IPS DF 4.7 (cell line): ENCODE data around the gene ARL17B.
"Not testable (repeated sequence)": the region's sequence is repeated elsewhere in the genome, so short reads cannot be mapped to it uniquely, and the experiment has no call there.

Experiments
- DNase-seq: peaks from one replicate; pipeline ENCODE4 v3.0.0-alpha.2; 2013; ENCODE audit warnings: low spot score; ENCODE audit errors: extremely low read depth

The ARL17B gene

GRCh38 chr17:46361755-46362154 is at the start of gene ARL17B:
ARL17B (minus strand) TSS chr17:46361766; CDS start chr17:46358397, 3,369 bp downstream.
- DNase-seq = not testable (repeated sequence)

GRCh38 chr17:46409864-46410263 is 48.3 kb upstream of the ARL17B start:
- not testable (repeated sequence) for DNase-seq

DNA sequence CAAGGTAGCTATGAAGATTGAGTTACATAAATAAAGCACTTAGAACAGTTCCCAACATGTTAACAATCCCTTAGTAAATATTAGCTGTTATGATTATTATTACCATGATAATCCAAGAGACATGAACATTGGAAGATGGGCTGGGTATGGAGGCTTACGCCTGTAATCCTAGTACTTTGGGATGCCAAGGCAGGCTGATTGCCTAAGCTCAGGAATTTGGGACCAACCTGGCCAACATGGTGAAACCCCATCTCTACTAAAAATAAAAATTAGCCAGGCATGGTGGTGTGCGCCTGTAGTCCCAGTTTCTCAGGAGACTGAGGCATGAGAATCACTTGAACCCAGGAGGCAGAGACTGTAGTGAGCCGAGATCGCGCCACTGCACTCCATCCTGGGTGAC is 45.6 kb upstream of the ARL17B start:
- not testable (repeated sequence) for DNase-seq

DNA sequence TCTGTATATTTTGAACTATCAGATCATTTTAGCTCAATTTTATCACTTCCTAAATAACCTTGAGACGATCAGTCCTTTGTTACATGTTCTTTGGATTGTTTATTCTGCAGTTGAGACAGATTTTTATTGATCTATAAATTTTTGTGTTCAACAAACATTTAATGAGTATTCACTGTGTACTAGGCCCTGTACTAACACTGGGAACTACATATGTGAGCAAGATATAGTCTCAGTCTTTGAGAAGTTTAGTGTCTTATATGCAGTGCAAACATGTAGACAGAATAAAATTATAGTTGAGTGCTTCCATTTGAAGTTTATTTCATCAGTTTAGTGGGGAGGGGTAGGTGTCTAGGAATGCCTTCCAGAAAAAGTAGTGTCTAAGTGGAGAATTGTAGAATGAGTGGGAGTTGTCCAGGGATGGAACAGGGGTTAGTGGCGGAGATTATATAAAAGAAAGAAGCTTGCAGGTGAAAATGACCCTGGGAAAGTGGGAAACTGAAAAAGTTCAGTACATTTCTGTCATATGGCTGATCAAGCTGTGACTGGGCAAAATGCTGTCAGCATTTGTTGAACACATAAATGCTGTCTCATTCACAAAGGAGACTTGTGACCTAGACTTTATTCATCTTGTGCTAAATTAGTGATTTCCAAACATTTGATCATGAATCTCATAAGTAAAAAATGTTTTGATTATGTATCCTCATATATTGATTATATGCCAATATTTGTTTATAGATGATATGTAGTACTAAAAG is 39.6 kb upstream of the ARL17B start:
- DNase-seq = not testable (repeated sequence)

DNA sequence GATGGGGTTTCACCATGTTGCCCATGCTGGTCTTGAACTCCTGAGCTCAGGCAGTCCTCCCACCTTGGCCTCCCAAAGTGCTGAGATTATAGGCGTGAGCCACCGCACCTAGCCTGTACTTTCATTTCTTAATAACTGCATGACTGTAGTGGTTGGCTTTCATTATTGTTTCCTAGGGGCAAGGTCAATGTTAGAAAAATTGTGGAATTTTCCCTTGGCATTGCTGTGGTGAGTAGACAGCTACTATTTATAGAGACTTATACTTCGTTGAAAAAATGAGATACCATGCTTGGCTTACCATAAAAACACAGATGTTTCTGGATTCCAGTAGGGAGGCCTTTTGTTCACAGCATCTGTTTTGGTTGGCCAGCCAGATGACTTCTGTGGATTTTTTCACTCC is 39.0 kb upstream of the ARL17B start:
- not testable (repeated sequence) for DNase-seq

GRCh38 chr17:46399993-46400392 is 38.4 kb upstream of the ARL17B start:
- not testable (repeated sequence) for DNase-seq

DNA sequence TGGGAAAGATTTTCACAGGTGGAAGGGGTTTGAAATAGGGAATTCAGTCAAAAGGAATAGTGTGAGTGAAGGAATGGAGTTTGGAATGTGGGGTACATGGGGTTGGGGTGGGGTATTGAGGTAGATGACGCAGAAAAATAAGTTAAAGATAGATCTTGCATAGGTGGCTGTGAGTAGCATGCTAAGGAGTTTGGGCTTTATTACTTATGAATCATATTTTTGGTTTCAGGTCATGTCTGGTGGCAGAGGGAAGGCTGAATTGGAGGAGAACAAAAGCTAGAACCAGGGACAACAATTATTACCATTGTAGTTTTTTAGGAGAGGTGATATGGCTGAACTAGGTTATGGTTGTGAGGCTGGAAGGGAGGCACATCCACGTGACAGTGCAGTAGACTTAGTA is 34.7 kb upstream of the ARL17B start:
- DNase-seq = not testable (repeated sequence)

DNA sequence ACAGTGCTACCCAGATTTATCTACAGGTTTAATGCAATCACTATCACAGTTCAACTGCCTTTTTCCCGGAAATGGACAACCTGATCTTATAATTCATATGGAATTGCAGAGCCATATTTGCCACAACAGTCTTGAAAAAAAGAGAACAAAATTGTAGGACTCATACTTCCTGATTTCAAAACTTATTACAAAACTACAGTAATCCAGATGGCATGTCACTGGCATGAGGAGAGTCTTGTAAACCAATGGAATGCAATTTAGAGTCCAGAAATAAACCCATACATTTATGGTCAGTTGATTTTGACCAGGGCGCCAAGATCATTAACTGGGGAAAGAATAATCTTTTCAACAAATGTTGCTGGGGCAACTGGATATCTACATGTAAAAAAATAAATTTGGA is 32.1 kb upstream of the ARL17B start:
- not testable (repeated sequence) for DNase-seq

DNA sequence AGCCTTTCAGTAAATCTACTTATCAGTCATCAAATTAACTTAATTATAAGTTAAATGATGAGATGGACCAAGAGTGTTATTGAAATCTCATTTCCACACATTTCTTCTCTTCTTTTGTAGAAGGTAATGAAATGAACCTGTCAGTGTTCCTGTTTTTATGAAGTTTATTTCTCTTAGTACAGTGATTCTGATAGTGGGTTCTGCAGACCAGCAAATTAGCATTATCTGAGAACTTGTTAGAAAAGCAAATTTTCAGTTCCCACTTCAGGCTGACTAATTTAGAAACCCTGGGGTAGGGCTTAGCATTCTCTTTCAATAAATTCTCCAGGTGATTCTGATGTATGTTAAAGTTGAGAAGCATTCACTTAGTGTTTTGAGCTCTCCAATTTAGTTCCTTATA is 23.9 kb upstream of the ARL17B start:
- not testable (repeated sequence) for DNase-seq

- DNase-seq = not testable (repeated sequence)
Measured at GRCh38 chr17:46383118-46383517, 21.6 kb upstream of the ARL17B start.

GRCh38 chr17:46373418-46373817 is 11.9 kb upstream of the ARL17B start:
- not testable (repeated sequence) for DNase-seq

DNA sequence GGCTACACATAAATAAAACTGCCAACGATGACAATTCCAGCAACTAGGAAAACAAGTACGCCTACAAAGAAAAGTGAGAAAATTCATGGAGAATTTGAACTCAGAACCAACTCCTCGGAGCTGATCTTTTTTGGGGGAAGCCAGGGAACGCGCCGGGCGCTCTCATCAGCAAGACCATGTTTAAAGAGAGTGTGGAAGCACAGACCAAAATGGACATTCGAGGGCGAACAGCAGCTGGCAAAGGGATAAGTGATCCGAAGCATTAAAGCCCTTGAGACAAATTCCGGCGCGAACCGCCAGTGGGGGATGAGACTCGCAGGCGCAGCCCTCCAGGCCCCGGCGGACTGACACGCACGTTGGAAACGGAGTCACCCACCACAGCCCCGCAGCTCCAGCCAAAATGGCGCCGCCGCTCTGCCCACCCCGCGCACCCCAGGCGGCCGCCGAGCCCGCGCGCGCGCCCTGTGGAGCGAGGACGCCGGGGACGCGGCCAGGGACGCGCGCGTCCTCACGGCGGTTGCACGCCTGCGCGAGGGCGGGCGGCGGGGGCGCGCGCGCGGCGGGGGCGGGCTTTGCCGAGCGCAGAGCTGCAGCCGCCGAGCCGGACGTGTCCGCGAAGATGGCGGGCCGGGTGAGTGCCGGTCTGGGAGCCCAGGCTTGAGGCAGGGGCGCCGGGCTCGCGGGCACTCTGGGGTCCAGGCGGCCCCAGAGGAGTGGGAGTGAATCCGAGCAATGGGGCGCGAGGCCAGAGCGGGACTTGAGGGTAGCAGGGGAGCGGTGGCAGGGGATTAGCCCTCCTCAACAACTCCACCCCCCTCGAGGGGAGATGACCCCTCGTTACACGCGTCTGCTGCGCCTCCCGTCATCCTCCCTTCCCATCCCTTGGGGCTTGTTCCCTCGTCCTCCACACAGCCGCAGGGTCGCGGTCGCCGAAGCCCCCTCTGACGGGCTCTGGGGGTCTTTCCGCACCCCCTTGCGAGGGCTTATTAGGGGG is 11.0 kb upstream of the ARL17B start:
- not testable (repeated sequence) for DNase-seq

DNA sequence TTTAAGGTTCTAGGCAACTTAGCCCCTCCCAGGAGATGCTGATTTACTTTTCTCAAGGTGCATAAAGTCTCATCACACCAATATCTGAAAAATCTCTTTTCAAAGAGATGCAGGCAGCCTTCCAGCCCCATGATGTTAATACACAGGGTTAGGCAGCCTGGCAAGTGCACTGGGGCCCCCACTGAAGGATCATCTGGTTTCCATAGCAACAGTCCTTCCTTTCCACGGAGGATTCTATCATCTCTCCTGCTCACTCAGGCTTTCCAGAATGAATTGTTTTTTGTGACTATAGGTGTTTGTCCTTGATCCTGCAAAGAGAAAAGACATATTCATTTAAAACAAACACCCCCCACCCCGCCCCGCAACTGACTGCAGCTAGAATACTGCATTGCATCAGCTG is 6.0 kb upstream of the ARL17B start:
- DNase-seq = not testable (repeated sequence)

- DNase-seq = not testable (repeated sequence)
Measured at GRCh38 chr17:46361145-46361735, 326 bp downstream of the ARL17B start.

DNA sequence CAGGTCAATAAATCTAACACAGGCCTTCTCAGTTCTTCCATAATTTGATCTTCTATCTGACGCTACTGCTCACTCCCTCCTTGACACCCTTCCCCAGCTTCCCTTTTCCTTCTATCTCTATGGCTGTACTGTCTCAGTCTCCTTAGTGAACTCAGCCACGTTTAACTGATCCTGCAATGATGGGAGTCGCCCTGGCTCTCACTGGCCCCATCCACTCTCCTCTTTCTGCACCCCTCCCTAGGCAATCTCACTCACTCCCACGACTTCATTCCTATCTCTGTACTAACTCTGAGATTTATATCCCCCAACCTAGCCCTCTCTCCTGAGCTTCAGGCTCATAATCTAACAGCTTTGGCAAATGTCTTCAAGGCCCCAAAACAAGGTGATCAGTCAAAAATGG is 7.7 kb downstream of the ARL17B start:
- not testable (repeated sequence) for DNase-seq

DNA sequence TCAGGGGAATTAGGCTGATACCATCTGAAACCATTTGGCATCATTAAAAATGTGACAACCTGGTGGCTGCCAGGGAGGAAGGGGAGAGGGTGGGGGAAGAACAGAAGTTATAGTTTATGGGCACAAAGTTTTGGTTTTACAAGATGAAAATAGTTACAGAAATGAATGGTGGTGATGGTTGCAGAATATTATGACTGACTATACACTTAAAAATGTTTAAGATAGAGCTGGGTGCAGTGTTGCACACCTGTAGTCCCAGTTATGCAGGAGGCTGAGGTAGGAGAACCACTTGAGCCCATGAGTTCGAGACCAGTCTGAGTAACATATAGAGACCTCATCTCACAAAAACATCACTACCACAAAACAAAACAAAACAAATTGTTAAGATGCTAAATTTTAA is 12.5 kb downstream of the ARL17B start:
- not testable (repeated sequence) for DNase-seq

DNA sequence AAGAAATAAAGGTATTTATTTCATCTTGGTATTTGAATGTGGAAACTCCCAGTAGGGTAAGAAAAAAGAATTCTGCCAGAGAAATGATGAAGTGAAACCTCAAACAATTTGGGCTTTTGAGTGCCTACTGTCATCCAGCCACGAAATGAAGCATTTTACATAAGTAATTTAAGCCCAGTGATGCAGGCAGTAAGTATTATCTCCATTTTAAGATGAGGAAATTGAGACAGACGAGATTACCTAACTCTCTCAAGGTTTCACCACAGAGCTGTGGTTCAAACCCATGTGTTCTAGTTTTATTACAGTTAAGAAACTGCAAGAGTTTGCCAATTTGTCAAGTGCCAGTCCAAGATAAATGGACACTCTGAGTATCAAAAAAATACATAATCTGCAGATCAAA is 13.2 kb downstream of the ARL17B start:
- not testable (repeated sequence) for DNase-seq

DNA sequence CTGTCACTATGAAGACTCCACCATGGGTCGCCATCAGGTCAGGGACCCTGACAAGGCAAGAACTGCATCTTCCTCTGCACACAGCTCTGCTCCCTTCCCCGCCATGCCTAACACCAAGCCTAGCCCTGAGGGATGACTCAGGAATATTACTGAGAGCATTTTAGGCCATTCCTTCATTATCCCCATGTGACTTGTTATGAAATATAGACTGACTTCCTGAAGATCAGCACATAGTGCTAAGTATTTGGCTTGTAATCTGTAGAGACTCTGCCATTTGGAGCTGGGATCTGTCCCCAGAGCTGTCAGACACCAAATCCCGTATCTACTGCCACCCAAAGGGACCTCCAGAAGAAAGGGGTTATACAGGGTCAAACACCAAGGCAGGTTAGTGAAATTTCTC is 19.4 kb downstream of the ARL17B start:
- not testable (repeated sequence) for DNase-seq

DNA sequence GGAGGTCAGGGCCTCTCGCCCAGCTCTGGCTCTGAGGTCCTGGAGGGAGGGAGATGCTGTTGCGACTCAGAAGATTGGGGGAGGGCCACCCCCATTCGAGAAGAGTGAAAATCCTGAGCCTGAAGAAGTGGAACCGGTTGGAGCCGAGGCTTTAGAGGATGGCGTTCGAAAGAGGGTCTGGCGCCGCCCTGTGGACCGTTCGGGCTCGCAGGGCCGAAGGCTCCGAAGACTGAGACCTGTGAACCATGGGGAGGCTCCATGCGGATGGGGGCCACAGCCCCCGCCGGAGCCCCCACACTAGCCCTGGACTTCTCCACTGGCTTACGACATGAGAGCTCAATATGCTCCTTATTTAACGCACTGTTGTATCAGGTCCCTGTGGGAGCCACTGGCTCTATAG is 20.3 kb downstream of the ARL17B start:
- DNase-seq = not testable (repeated sequence)

GRCh38 chr17:46294831-46295230 is 66.7 kb downstream of the ARL17B start, which contains the start of gene LRRC37A:
LRRC37A (plus strand) TSS chr17:46295131; CDS start chr17:46295134, 3 bp downstream.
- DNase-seq = not testable (repeated sequence)

DNA sequence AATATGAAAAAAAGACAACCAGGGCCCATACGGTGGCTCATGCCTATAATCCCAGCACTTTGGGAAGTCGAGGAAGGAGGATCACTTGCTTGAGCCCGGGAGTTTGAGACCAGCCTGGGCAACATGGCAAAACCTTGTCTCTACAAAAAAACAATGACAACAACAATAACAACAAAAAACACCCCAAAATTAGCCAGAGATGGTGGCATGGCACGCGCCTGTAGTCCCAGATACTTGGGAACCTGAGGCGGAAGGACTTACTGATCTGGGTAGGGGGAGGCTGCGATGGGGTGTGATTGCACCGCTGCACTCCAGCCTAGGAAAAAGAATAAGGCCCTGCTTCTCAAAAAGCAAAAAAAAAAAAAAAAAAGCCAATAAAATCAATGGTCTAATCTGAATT is 69.9 kb downstream of the ARL17B start:
- not testable (repeated sequence) for DNase-seq
